IMR-90 (cell line): ENCODE results near the gene COTL1. TPM values are rescaled to one million over a fixed set of nuclear protein-coding genes. Genes with fewer than 3 reads are reported as not detected.

Experiments used
- ATAC-seq: fragments of 200-7000 bp; cut with Tn5 transposase; 2 replicates; pipeline ENCODE4 v1.9.1; 2020; ENCODE audit warnings: low read depth, mild to moderate bottlenecking, moderate library complexity
- BruUV-seq: library from RNA; stranded (reverse); fragments of 400-500 nt; replicated peaks from 2 replicates; lab custom pipeline; 2021; lab: Mats Ljungman, UMichigan
- CTCF ChIA-PET: fragments of 300-600 bp; formaldehyde crosslinking; extraction: SDS; loops from one replicate; lab custom pipeline; 2021; ENCODE audit warnings: antibody characterized with exemption; lab: Yijun Ruan, JAX
- POLR2A ChIA-PET: fragments of 300-600 bp; sonication (Branson Sonifier 250); formaldehyde crosslinking; loops from one replicate; lab custom pipeline; 2022; ENCODE audit warnings: antibody characterized with exemption; ENCODE audit not compliant: unreplicated experiment; lab: Charles Lee
- DNase-seq: peaks from one replicate; pipeline ENCODE4 v3.0.0; 2013
- H2AFZ ChIP-seq: replicated peaks from 2 replicates; pipeline ENCODE3; 2013; ENCODE audit warnings: low read length, mild to moderate bottlenecking; ENCODE audit not compliant: poor library complexity
- H2AK5ac ChIP-seq: 2 replicates; pipeline ENCODE4 v1.6.1; 2013; ENCODE audit warnings: low read depth, low read length, inconsistent platforms
- H2AK9ac ChIP-seq: replicated peaks from 2 replicates; pipeline ENCODE3; 2013; ENCODE audit warnings: mild to moderate bottlenecking, low read depth, low read length, moderate library complexity; ENCODE audit not compliant: poor library complexity
- H2BK120ac ChIP-seq: 2 replicates; pipeline ENCODE4 v1.6.1; 2013; ENCODE audit warnings: low read depth, low read length, inconsistent platforms
- H2BK15ac ChIP-seq: 3 replicates; pipeline ENCODE4 v1.6.1; 2013; ENCODE audit warnings: low read depth, low read length, inconsistent platforms
- H2BK20ac ChIP-seq: 2 replicates; pipeline ENCODE4 v1.6.1; 2013; ENCODE audit warnings: low read depth, mild to moderate bottlenecking, inconsistent platforms, low read length, moderate library complexity
- H2BK5ac ChIP-seq: 2 replicates; pipeline ENCODE4 v1.6.1; 2013; ENCODE audit warnings: mild to moderate bottlenecking, low read depth, low read length, inconsistent platforms; ENCODE audit not compliant: poor library complexity, severe bottlenecking
- H3K14ac ChIP-seq: replicated peaks from 2 replicates; pipeline ENCODE4 v1.6.1; 2013; ENCODE audit warnings: low read depth, low read length, inconsistent platforms
- H3K18ac ChIP-seq: 2 replicates; pipeline ENCODE4 v1.6.1; 2013; ENCODE audit warnings: low read depth, low read length, control low read depth
- H3K23ac ChIP-seq: 2 replicates; pipeline ENCODE4 v1.6.1; 2013; ENCODE audit warnings: low read depth, low read length, inconsistent platforms
- H3K27ac ChIP-seq: 2 replicates; pipeline ENCODE4 v1.5.1; 2013; ENCODE audit warnings: mild to moderate bottlenecking, control low read depth, low read length; ENCODE audit not compliant: insufficient read depth
- H3K27me3 ChIP-seq: 2 replicates; pipeline ENCODE4 v1.6.1; 2013; ENCODE audit warnings: low read length; ENCODE audit not compliant: control insufficient read depth, insufficient read depth
- H3K36me3 ChIP-seq: 2 replicates; pipeline ENCODE4 v1.6.1; 2013; ENCODE audit warnings: low read length, mixed read lengths; ENCODE audit not compliant: control insufficient read depth, insufficient read depth
- H3K4ac ChIP-seq: 2 replicates; pipeline ENCODE4 v1.6.1; 2013; ENCODE audit warnings: low read depth, low read length, inconsistent platforms
- H3K4me1 ChIP-seq: 2 replicates; pipeline ENCODE4 v1.6.1; 2013; ENCODE audit warnings: low read length, mixed read lengths; ENCODE audit not compliant: control insufficient read depth, insufficient read depth
- H3K4me2 ChIP-seq: 2 replicates; pipeline ENCODE4 v1.6.1; 2013; ENCODE audit warnings: low read depth, mild to moderate bottlenecking, control low read depth, low read length, moderate library complexity
- H3K4me3 ChIP-seq: 2 replicates; pipeline ENCODE4 v1.5.1; 2013; ENCODE audit warnings: low read depth, mild to moderate bottlenecking, control low read depth, low read length, moderate library complexity; ENCODE audit not compliant: insufficient read depth
- H3K56ac ChIP-seq: 2 replicates; pipeline ENCODE4 v1.6.1; 2013; ENCODE audit warnings: low read length, inconsistent platforms; ENCODE audit not compliant: insufficient read depth; ENCODE audit errors: extremely low read depth
- H3K79me1 ChIP-seq, 2 experiments: 2 replicates each; pipeline ENCODE4 v1.6.1; 2013; ENCODE audit warnings: low read length in 2 of 2, inconsistent platforms in 1 of 2, low read depth in 1 of 2
- H3K9ac ChIP-seq: 2 replicates; pipeline ENCODE4 v1.6.1; 2013; ENCODE audit warnings: low read depth, low read length, control low read depth
- H3K9me1 ChIP-seq: 2 replicates; pipeline ENCODE4 v1.6.1; 2013; ENCODE audit warnings: low read length, inconsistent platforms; ENCODE audit not compliant: insufficient read depth
- H3K9me3 ChIP-seq: 2 replicates; pipeline ENCODE4 v1.6.1; 2013; ENCODE audit warnings: low read length; ENCODE audit not compliant: control insufficient read depth, insufficient read depth
- H4K20me1 ChIP-seq: 2 replicates; pipeline ENCODE4 v1.6.1; 2013; ENCODE audit warnings: low read length, inconsistent platforms; ENCODE audit not compliant: insufficient read depth
- H4K5ac ChIP-seq: 2 replicates; pipeline ENCODE4 v1.6.1; 2013; ENCODE audit warnings: mild to moderate bottlenecking, low read depth, low read length, control low read depth
- H4K8ac ChIP-seq, 2 experiments: 2 replicates each; pipeline ENCODE4 v1.6.1; 2013; ENCODE audit warnings: low read depth in 2 of 2, low read length in 2 of 2, control low read depth in 1 of 2, inconsistent platforms in 1 of 2
- H4K91ac ChIP-seq: 2 replicates; pipeline ENCODE4 v1.6.1; 2013; ENCODE audit warnings: low read depth, low read length, inconsistent platforms; ENCODE audit not compliant: insufficient read depth
- BHLHE40 ChIP-seq: fragments of 150-350 bp; IDR thresholded peaks from 2 replicates; pipeline ENCODE4 v1.6.1; 2016; ENCODE audit warnings: mild to moderate bottlenecking, low read depth, low read length
- CHD1 ChIP-seq: IDR thresholded peaks from 2 replicates; pipeline ENCODE4 v1.6.1; 2012; ENCODE audit warnings: low read depth, low read length, improper control_type of control experiment
- CTCF ChIP-seq: conservative IDR thresholded peaks from 2 replicates; pipeline ENCODE4 v1.5.1; 2012; ENCODE audit warnings: mild to moderate bottlenecking, low read depth, low read length, improper control_type of control experiment
- MAFK ChIP-seq: IDR thresholded peaks from 2 replicates; pipeline ENCODE4 v1.6.1; 2012; ENCODE audit warnings: low read depth, low read length, improper control_type of control experiment
- MAZ ChIP-seq: IDR thresholded peaks from 2 replicates; pipeline ENCODE4 v1.6.1; 2012; ENCODE audit warnings: low read depth, mild to moderate bottlenecking, low read length, improper control_type of control experiment, moderate library complexity, borderline replicate concordance
- MXI1 ChIP-seq: IDR thresholded peaks from 2 replicates; pipeline ENCODE4 v1.6.1; 2012; ENCODE audit warnings: low read depth, mild to moderate bottlenecking, low read length, moderate library complexity, borderline replicate concordance
- NFE2L2 ChIP-seq: fragments of 150-350 bp; IDR thresholded peaks from 2 replicates; pipeline ENCODE4 v1.6.1; 2016; ENCODE audit warnings: low read depth, mild to moderate bottlenecking, low read length
- POLR2A ChIP-seq: IDR thresholded peaks from 2 replicates; pipeline ENCODE4 v1.6.1; 2012; ENCODE audit warnings: mild to moderate bottlenecking, low read depth, low read length
- RAD21 ChIP-seq: IDR thresholded peaks from 2 replicates; pipeline ENCODE4 v1.6.1; 2012; ENCODE audit warnings: low read length, improper control_type of control experiment
- RCOR1 ChIP-seq: IDR thresholded peaks from 2 replicates; pipeline ENCODE4 v1.6.1; 2012; ENCODE audit warnings: mild to moderate bottlenecking, low read length, improper control_type of control experiment; ENCODE audit not compliant: insufficient replicate concordance
- RFX5 ChIP-seq: IDR thresholded peaks from 2 replicates; pipeline ENCODE4 v1.8.0; 2012; ENCODE audit warnings: low read depth, mild to moderate bottlenecking, low read length, moderate library complexity
- SMC3 ChIP-seq: fragments of 150-350 bp; IDR thresholded peaks from 2 replicates; pipeline ENCODE4 v1.6.1; 2016; ENCODE audit warnings: low read depth, mild to moderate bottlenecking, antibody characterized with exemption, low read length, moderate library complexity
- WGBS, 2 experiments: methylation state at CpG; one replicate each; pipeline versions ENCODE4 v1.1.5 to v1.1.7; 2013; ENCODE audit warnings: missing lambda C conversion rate in 2 of 2; ENCODE audit not compliant: insufficient read length in 1 of 2; ENCODE audit errors: extremely low coverage in 2 of 2; 5-methylcytosine and 5-hydroxymethylcytosine counted together
- dilution Hi-C: fragments of 300-500 bp; cut with HindIII; formaldehyde crosslinking; loops from one replicate; pipeline ENCODE4 v1.14.3; 2018; ENCODE audit warnings: low sequenced_read_pairs; ENCODE audit not compliant: unreplicated experiment
- in situ Hi-C: fragments of 300-500 bp; cut with MboI; formaldehyde crosslinking; loops from 3 replicates; pipeline ENCODE4 v1.14.3; 2019; ENCODE audit warnings: low sequenced_read_pairs, inconsistent platforms, mixed read lengths
- intact Hi-C: fragments of 100-400 bp; cut with micrococcal nuclease; formaldehyde crosslinking; loops from 2 replicates; pipeline ENCODE4 v1.10.0; 2022
- polyA plus RNA-seq, 3 experiments: library from polyadenylated mRNA; depleted of rRNA; stranded (reverse); fragments of >200 nt; gene quantifications; 2 replicates each; pipeline ENCODE4 v1.2.3, GENCODE V29; 2012; ENCODE audit warnings: low replicate concordance in 1 of 3
- total RNA-seq: library from RNA; depleted of rRNA; stranded (reverse); fragments of >200 nt; gene quantifications from 2 replicates; pipeline ENCODE4 v1.2.3, GENCODE V29; 2012

Gene COTL1
- total and polyA plus RNA-seq, 2 of the 4 experiments (the other 2 are of a cell fraction), result 144 to 258 TPM

- Histone ChIP-seq H4K8ac (no peak overlapping the region), H2BK5ac (no peak overlapping the region), H3K56ac (no peak overlapping the region), H4K91ac (no peak overlapping the region), H4K5ac (no peak overlapping the region), H2AK9ac (no peak overlapping the region), H3K9me1 (peaks cover 17% of the 10 kb centered on the region), H3K23ac (no peak overlapping the region), H2BK15ac (no peak overlapping the region; the same call in 2 of the 3 replicates), H3K79me1 (no peaks in the 10 kb centered on the region; a peak in 1 of 4 replicates), H2AK5ac (peak overlapping the region; percentile 62; the same call in 1 of the 2 replicates), H3K4me3 (no peak overlapping the region), H3K4ac (no peak overlapping the region), H3K4me2 (no peak overlapping the region), H2BK20ac (no peak overlapping the region), H4K20me1 (no peaks in the 10 kb centered on the region), H3K4me1 (peaks cover 19% of the 10 kb centered on the region), H3K9ac (no peak overlapping the region), H2BK120ac (no peak overlapping the region), H3K36me3 (no peaks in the 10 kb centered on the region), H3K27me3 (no peaks in the 10 kb centered on the region), H2AFZ (no peak overlapping the region), H3K9me3 (peaks cover 7% of the 10 kb centered on the region), H3K27ac (no peak overlapping the region), H3K14ac (no peak overlapping the region; the same call in 1 of the 2 replicates), H3K18ac (no peak overlapping the region)
- WGBS, 2 experiments, result no CpG with 5 or more reads among the region's 6 CpGs
- in situ Hi-C loops (no loop called here), intact Hi-C loops (no loop called here), dilution Hi-C loops (no loop called here)
- CTCF ChIA-PET, result no interaction called here
- POLR2A ChIA-PET, result no interaction called here
- TF ChIP-seq BHLHE40 (no peak), NFE2L2 (no peak), CTCF (no peak), MXI1 (no peak), RAD21 (no peak), MAZ (no peak), POLR2A (no peak), MAFK (no peak), CHD1 (no peak), SMC3 (no peak), RFX5 (no peak), RCOR1 (no peak)
- ATAC-seq, result no peak
- DNase-seq, result no peak
- no TSS peak for BruUV-seq
These were observed 89.6 kb downstream of the COTL1 start for GRCh38 chr16:84528322-84528721.
